Osteoblast (primary cell): ENCODE results near the gene DEGS2. TPM values are rescaled to one million over a fixed set of nuclear protein-coding genes. Genes with fewer than 3 reads are reported as not detected.

Experiments used
- DNase-seq: peaks from one replicate; pipeline ENCODE4 v3.0.0; 2011; ENCODE audit warnings: low spot score, mixed read lengths; ENCODE audit not compliant: insufficient read length; ENCODE audit errors: missing footprints
- H2AFZ ChIP-seq: 2 replicates; pipeline ENCODE4 v1.6.0; 2011; ENCODE audit warnings: mild to moderate bottlenecking, low read length
- H3K27ac ChIP-seq: 2 replicates; pipeline ENCODE4 v1.5.1; 2011; ENCODE audit warnings: mild to moderate bottlenecking, low read depth, low read length, moderate library complexity
- H3K27me3 ChIP-seq: 2 replicates; pipeline ENCODE4 v1.6.0; 2012; ENCODE audit warnings: mild to moderate bottlenecking, control low read depth, inconsistent platforms, low read length, moderate library complexity; ENCODE audit not compliant: insufficient read depth
- H3K36me3 ChIP-seq: 2 replicates; pipeline ENCODE4 v1.5.1; 2011; ENCODE audit warnings: mild to moderate bottlenecking, low read length, control low read depth, moderate library complexity; ENCODE audit not compliant: insufficient read depth
- H3K4me1 ChIP-seq: 2 replicates; pipeline ENCODE4 v1.5.1; 2011; ENCODE audit warnings: mild to moderate bottlenecking, low read length, control low read depth, moderate library complexity; ENCODE audit not compliant: insufficient read depth
- H3K4me2 ChIP-seq: 2 replicates; pipeline ENCODE4 v1.6.0; 2011; ENCODE audit warnings: mild to moderate bottlenecking, low read length; ENCODE audit not compliant: insufficient read depth
- H3K4me3 ChIP-seq: fragments of 200-600 bp; sonication (generic); 3 replicates; pipeline ENCODE4 v1.5.1; 2012; ENCODE audit warnings: mild to moderate bottlenecking, low read length, inconsistent platforms; ENCODE audit not compliant: insufficient read depth
- H3K79me2 ChIP-seq: 2 replicates; pipeline ENCODE4 v1.6.0; 2012; ENCODE audit warnings: mild to moderate bottlenecking, low read length, control low read depth, inconsistent platforms; ENCODE audit not compliant: insufficient read depth
- H3K9me3 ChIP-seq: 2 replicates; pipeline ENCODE4 v1.5.1; 2011; ENCODE audit warnings: low read depth, low read length, control low read depth
- H4K20me1 ChIP-seq: 2 replicates; pipeline ENCODE4 v1.6.0; 2012; ENCODE audit warnings: mild to moderate bottlenecking, low read length, control low read depth; ENCODE audit not compliant: insufficient read depth
- total RNA-seq: library from RNA; depleted of rRNA; stranded (reverse); fragments of >200 nt; gene quantifications from 2 replicates; pipeline ENCODE4 v1.2.3, GENCODE V29; 2012
- TF ChIP-seq, protein P1 (sequence below): IDR thresholded peaks from 2 replicates; pipeline ENCODE4 v1.5.1; 2011; ENCODE audit warnings: mild to moderate bottlenecking, low read depth, low read length, moderate library complexity; ENCODE audit errors: extremely low read depth

The DEGS2 gene
- total RNA-seq, 1 donor = 0.36 TPM

DNA sequence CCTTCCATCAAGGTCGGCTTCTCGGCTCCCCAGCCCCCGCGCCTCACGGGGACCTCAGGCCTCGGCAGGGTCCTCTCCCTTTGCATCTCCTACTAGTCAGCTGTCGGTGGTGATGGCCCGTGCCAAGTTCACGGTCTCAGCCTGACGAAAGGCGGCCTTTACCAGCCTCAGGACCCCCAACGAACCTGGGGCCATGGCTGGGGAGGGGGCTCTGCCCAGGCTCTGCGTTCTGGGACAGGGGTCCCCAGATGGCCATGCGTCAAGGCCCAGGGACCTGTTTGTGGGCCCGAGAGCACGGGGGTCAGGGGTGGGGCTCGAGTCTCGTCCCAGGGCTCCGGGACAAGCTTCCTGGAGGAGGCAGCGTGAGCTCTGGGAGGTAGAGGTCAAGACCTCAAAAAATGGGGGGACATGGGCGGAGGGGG lies 32.8 kb upstream of the DEGS2 start:
- H3K79me2 ChIP-seq = no peaks in the 10 kb centered on the region
- peak overlapping the region; percentile 84 for H3K4me2 ChIP-seq
- peak overlapping the region; percentile 72 for H3K4me3 ChIP-seq
- H3K36me3 ChIP-seq = no peaks in the 10 kb centered on the region
- TF ChIP-seq, protein P1, sequence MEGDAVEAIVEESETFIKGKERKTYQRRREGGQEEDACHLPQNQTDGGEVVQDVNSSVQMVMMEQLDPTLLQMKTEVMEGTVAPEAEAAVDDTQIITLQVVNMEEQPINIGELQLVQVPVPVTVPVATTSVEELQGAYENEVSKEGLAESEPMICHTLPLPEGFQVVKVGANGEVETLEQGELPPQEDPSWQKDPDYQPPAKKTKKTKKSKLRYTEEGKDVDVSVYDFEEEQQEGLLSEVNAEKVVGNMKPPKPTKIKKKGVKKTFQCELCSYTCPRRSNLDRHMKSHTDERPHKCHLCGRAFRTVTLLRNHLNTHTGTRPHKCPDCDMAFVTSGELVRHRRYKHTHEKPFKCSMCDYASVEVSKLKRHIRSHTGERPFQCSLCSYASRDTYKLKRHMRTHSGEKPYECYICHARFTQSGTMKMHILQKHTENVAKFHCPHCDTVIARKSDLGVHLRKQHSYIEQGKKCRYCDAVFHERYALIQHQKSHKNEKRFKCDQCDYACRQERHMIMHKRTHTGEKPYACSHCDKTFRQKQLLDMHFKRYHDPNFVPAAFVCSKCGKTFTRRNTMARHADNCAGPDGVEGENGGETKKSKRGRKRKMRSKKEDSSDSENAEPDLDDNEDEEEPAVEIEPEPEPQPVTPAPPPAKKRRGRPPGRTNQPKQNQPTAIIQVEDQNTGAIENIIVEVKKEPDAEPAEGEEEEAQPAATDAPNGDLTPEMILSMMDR = no peak
- H4K20me1 ChIP-seq = no peaks in the 10 kb centered on the region
- H3K27ac ChIP-seq = peak overlapping the region; percentile 91
- peak; percentile 87 for DNase-seq
- peaks cover 12% of the 10 kb centered on the region for H3K4me1 ChIP-seq
- peak overlapping the region; percentile 99 for H2AFZ ChIP-seq
- H3K27me3 ChIP-seq = no peaks in the 10 kb centered on the region
- no peaks in the 10 kb centered on the region for H3K9me3 ChIP-seq

DNA sequence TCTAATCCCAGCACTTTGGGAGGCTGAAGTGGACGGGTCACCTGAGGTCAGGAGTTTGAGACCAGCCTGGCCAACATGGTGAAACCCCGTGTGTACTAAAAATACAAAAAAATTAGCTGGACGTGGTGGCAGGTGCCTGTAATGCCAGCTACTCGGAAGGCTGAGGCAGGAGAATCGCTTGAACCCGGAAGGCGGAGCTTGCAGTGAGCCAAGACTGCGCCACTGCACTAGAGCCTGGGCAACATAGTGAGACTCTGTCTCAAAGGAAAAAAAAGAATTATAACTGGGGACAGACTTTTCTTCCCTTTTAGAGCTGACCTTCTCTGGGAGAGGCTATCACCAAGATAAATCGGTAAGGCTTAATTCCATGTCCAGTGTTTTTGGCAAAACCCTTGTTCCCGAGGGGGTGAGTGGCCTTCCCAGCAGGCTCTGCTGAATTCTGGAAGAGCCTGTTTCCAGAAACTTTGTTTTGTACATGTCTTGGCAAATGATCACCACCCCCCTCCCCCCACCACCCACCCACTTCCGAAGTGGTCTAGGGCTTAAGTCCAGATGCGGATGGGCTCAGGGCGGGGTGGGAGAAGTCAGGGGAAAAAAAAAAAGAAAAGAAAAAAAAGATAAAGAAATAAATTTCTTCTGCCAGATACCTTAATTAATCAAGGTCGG lies 32.3 kb upstream of the DEGS2 start:
- H3K27me3 ChIP-seq = no peaks in the 10 kb centered on the region
- H3K4me2 ChIP-seq = peak overlapping the region; percentile 84
- TF ChIP-seq, protein P1 = no peak
- H3K27ac ChIP-seq = no peak overlapping the region
- H4K20me1 ChIP-seq = no peaks in the 10 kb centered on the region
- H3K9me3 ChIP-seq = no peaks in the 10 kb centered on the region
- no peak overlapping the region for H3K4me3 ChIP-seq
- peaks cover 12% of the 10 kb centered on the region for H3K4me1 ChIP-seq
- peak overlapping the region; percentile 99 for H2AFZ ChIP-seq
- no peaks in the 10 kb centered on the region for H3K36me3 ChIP-seq
- DNase-seq = peak; percentile 31
- no peaks in the 10 kb centered on the region for H3K79me2 ChIP-seq

DNA sequence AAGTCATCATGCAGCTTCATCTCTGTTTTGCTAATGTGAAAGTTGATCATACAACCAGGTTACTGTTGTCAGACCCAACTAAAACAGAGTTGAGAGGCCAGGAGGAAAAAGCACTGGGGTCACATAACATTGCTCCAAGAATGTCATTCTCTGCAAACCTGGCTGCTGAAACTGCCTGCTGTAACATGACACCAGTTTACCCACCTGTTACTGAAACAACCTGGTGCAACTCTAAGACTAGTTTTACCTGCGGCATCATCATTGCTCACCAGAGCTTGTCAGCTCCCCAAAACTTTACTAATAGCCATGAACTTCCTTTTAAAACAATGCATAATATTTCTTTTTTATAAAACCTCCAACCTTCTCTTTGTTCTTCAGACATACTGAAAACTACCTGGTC lies 30.7 kb upstream of the DEGS2 start:
- H3K4me3 ChIP-seq = no peak overlapping the region
- H3K9me3 ChIP-seq = no peaks in the 10 kb centered on the region
- H4K20me1 ChIP-seq = no peaks in the 10 kb centered on the region
- no peaks in the 10 kb centered on the region for H3K27me3 ChIP-seq
- no peak overlapping the region for H2AFZ ChIP-seq
- no peak overlapping the region for H3K4me2 ChIP-seq
- H3K36me3 ChIP-seq = no peaks in the 10 kb centered on the region
- peaks cover 12% of the 10 kb centered on the region for H3K4me1 ChIP-seq
- peak; percentile 22 for DNase-seq
- H3K79me2 ChIP-seq = no peaks in the 10 kb centered on the region
- H3K27ac ChIP-seq = no peak overlapping the region
- TF ChIP-seq, protein P1 = no peak

DNA sequence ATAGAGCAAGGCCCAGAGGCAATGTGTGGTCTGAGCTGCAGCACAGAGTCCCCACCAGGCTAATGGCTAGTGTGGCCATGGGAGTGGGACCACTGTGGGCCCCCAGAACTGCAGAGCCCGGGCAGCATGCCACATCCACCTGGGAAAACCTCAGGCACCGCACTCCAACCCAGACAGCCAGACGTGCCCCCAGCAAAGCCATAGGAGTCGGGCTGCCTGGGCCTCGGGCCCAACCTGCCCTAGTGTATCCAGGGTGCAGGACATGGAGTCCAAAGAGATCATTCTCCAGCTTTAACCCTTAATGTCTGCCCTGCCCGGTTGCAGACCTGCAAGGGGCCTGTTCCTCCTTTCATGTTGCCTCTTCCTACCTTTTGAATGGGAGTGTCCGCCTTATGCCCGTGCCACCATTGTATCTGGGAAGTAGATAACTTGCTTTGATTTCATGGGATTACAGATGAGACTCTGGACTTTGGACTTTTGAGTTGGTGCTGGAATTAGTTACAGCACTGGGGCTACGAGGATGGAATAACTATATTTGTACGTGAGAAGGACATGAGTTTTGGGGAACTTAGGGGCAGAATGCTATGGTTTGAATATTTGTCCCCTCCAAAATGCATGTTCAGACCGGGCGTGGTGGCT lies 29.1 kb upstream of the DEGS2 start:
- TF ChIP-seq, protein P1 = no peak
- Histone ChIP-seq H3K4me1 (peaks cover 12% of the 10 kb centered on the region), H2AFZ (no peak overlapping the region), H3K36me3 (no peaks in the 10 kb centered on the region), H3K79me2 (no peaks in the 10 kb centered on the region), H4K20me1 (no peaks in the 10 kb centered on the region), H3K27ac (no peak overlapping the region), H3K27me3 (no peaks in the 10 kb centered on the region), H3K9me3 (no peaks in the 10 kb centered on the region), H3K4me3 (no peak overlapping the region), H3K4me2 (no peak overlapping the region)
- peak; percentile 17 for DNase-seq
